ENCODE data around the gene SLC27A2. TPM values are rescaled to one million over a fixed set of nuclear protein-coding genes. Genes with fewer than 3 reads are reported as not detected.

The SLC27A2 gene
- total and polyA plus RNA-seq, 2 donors (not counting 1 experiment from before 2014, with no cell fraction given): 0.39 to 0.49 TPM

DNA sequence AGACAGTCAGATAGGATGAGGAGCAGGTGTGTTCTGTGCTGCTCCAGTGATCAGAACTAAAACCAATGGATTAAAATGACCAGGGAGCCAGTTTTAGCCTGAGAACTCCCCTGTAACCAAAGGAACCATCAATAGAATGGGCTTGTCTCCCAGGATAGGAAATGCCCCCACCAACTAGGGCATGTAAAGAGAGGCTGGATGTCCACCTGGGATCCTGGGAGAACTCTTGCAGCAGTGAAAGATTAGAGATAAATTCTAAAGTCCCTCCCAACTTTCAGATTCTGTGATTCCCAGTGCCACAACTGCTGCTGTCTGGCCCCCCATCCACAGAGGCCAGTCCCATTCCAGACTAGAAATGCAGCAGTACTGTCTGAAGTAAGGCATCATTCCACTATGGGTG lies 49.8 kb downstream of the SLC27A2 start:
- Histone ChIP-seq H3K9ac (ENCODE audit: low read length) (no peak overlapping the region), H3K27me3 (replicated peaks in 1 of 4; ENCODE audit: control extremely low read depth in 1 of 4, control insufficient read depth in 3 of 4, insufficient read depth in 4 of 4, low read length in 3 of 4) (no peaks in the 10 kb centered on the region), H3K79me2 (ENCODE audit: control insufficient read depth, insufficient read depth, low read length) (no peaks in the 10 kb centered on the region), H3K4me1 (ENCODE audit: control insufficient read depth in 2 of 2, insufficient read depth in 2 of 2, low read length in 2 of 2) (no peaks in the 10 kb centered on the region), H2AFZ (ENCODE audit: insufficient read depth, low read depth, low read length, poor library complexity, severe bottlenecking) (no peak overlapping the region), H3K4me2 (replicated peaks; ENCODE audit: low read depth, low read length, poor library complexity, severe bottlenecking) (no peak overlapping the region), H4K20me1 (ENCODE audit: control insufficient read depth, insufficient read depth, low read length, poor library complexity, severe bottlenecking) (no peaks in the 10 kb centered on the region), H3K4me3 (ENCODE audit: control extremely low read depth in 1 of 5, extremely low read depth in 1 of 5, insufficient read depth in 1 of 5, low read depth in 2 of 5, low read length in 4 of 5) (no peak overlapping the region), H3K36me3 (replicated peaks in 1 of 2; ENCODE audit: control extremely low read depth in 1 of 2, control insufficient read depth in 1 of 2, extremely low read depth in 1 of 2, insufficient read depth in 2 of 2, low read length in 1 of 2) (no peaks in the 10 kb centered on the region), H3K27ac (ENCODE audit: low read length in 2 of 2) (no peak overlapping the region), H3K9me3 (ENCODE audit: control extremely low read depth in 1 of 3, control insufficient read depth in 2 of 3, insufficient read depth in 1 of 3, low read length in 2 of 3) (no peaks in the 10 kb centered on the region)
- H3K9me3 Mint-ChIP-seq (ENCODE audit: insufficient read depth): no peaks in the 10 kb centered on the region
- ChIA-PET POLR2A (no interaction called here), CTCF (no interaction called here)
- no peaks in the 10 kb centered on the region for H3K27me3 Mint-ChIP-seq
- DNase-seq (no peak), ATAC-seq (ENCODE audit: low read depth) (no peak)
- no peak overlapping the region for H3K27ac Mint-ChIP-seq
- no peak overlapping the region for H3K4me3 Mint-ChIP-seq
- intact Hi-C loops (cut with micrococcal nuclease): no loop called here
- H3K4me1 Mint-ChIP-seq: no peaks in the 10 kb centered on the region
- TF ChIP-seq EZH2 (IDR thresholded peaks at IDR 0.05; ENCODE audit: borderline replicate concordance, insufficient read depth, low read depth, low read length, poor library complexity, severe bottlenecking): no peak
- TF ChIP-seq, protein P1, sequence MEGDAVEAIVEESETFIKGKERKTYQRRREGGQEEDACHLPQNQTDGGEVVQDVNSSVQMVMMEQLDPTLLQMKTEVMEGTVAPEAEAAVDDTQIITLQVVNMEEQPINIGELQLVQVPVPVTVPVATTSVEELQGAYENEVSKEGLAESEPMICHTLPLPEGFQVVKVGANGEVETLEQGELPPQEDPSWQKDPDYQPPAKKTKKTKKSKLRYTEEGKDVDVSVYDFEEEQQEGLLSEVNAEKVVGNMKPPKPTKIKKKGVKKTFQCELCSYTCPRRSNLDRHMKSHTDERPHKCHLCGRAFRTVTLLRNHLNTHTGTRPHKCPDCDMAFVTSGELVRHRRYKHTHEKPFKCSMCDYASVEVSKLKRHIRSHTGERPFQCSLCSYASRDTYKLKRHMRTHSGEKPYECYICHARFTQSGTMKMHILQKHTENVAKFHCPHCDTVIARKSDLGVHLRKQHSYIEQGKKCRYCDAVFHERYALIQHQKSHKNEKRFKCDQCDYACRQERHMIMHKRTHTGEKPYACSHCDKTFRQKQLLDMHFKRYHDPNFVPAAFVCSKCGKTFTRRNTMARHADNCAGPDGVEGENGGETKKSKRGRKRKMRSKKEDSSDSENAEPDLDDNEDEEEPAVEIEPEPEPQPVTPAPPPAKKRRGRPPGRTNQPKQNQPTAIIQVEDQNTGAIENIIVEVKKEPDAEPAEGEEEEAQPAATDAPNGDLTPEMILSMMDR (IDR thresholded peaks at IDR 0.05): no peak

DNA sequence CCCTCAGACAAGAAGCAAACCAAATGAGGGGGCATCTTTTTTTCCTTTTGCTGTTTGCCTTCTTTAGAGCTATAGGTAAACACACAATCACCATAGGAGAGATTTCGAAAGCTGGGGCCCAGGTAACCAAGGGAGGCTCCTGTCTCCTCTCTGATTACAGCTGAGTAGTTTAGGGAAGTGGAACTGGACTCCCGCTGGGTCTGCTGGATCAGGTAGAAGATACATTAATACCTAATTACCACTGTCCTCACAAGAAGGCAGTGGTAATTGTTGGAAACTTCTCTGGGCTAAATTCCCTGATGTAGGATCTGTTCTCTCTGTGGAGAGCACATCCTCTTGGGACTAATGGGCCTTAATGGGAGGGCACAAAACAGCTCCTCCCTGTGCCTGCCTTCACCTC lies 50.8 kb downstream of the SLC27A2 start:
- Histone ChIP-seq H3K4me3 (ENCODE audit: control extremely low read depth in 1 of 5, extremely low read depth in 1 of 5, insufficient read depth in 1 of 5, low read depth in 2 of 5, low read length in 4 of 5) (no peak overlapping the region), H3K36me3 (replicated peaks in 1 of 2; ENCODE audit: control extremely low read depth in 1 of 2, control insufficient read depth in 1 of 2, extremely low read depth in 1 of 2, insufficient read depth in 2 of 2, low read length in 1 of 2) (no peaks in the 10 kb centered on the region), H3K27me3 (replicated peaks in 1 of 4; ENCODE audit: control extremely low read depth in 1 of 4, control insufficient read depth in 3 of 4, insufficient read depth in 4 of 4, low read length in 3 of 4) (no peaks in the 10 kb centered on the region), H3K4me1 (ENCODE audit: control insufficient read depth in 2 of 2, insufficient read depth in 2 of 2, low read length in 2 of 2) (no peaks in the 10 kb centered on the region), H3K4me2 (replicated peaks; ENCODE audit: low read depth, low read length, poor library complexity, severe bottlenecking) (no peak overlapping the region), H2AFZ (ENCODE audit: insufficient read depth, low read depth, low read length, poor library complexity, severe bottlenecking) (no peak overlapping the region), H4K20me1 (ENCODE audit: control insufficient read depth, insufficient read depth, low read length, poor library complexity, severe bottlenecking) (no peaks in the 10 kb centered on the region), H3K9ac (ENCODE audit: low read length) (no peak overlapping the region), H3K9me3 (ENCODE audit: control extremely low read depth in 1 of 3, control insufficient read depth in 2 of 3, insufficient read depth in 1 of 3, low read length in 2 of 3) (no peaks in the 10 kb centered on the region), H3K27ac (ENCODE audit: low read length in 2 of 2) (no peak overlapping the region), H3K79me2 (ENCODE audit: control insufficient read depth, insufficient read depth, low read length) (no peaks in the 10 kb centered on the region)
- TF ChIP-seq, protein P1 (IDR thresholded peaks at IDR 0.05): no peak
- no peak for TF ChIP-seq EZH2 (IDR thresholded peaks at IDR 0.05; ENCODE audit: borderline replicate concordance, insufficient read depth, low read depth, low read length, poor library complexity, severe bottlenecking)
- Mint-ChIP-seq H3K4me3 (no peak overlapping the region), H3K9me3 (ENCODE audit: insufficient read depth) (no peaks in the 10 kb centered on the region), H3K27me3 (no peaks in the 10 kb centered on the region), H3K4me1 (no peaks in the 10 kb centered on the region), H3K27ac (no peak overlapping the region)
- ChIA-PET POLR2A (no interaction called here), CTCF (no interaction called here)
- ATAC-seq (ENCODE audit: low read depth): no peak
- no peak for DNase-seq
- intact Hi-C loops (cut with micrococcal nuclease): no loop called here
- WGBS (ENCODE audit: insufficient coverage): no CpG with 5 or more reads among the region's 2 CpGs

Measured in B cell (primary cell).